OCI-LY1 (cell line): ENCODE measurements around the gene SLC28A2.

Source experiments
- H2AFZ ChIP-seq: fragments of 200-600 bp; sonication (generic), shearing (Covaris generic); 2 replicates; pipeline ENCODE4 v1.6.0; 2014; ENCODE audit warnings: antibody characterized with exemption, mild to moderate bottlenecking, low read length
- H3F3A ChIP-seq: fragments of 200-600 bp; sonication (generic), shearing (Covaris generic); 2 replicates; pipeline ENCODE4 v1.6.0; 2014; ENCODE audit warnings: mild to moderate bottlenecking, antibody characterized with exemption, low read length, moderate library complexity; ENCODE audit not compliant: insufficient read depth
- H3K27ac ChIP-seq: fragments of 200-600 bp; sonication (generic); 2 replicates; pipeline ENCODE4 v1.5.1; 2014; ENCODE audit warnings: low read length, mixed run types, mild to moderate bottlenecking, low read depth; ENCODE audit not compliant: poor library complexity, severe bottlenecking
- H3K27me3 ChIP-seq: fragments of 200-600 bp; sonication (generic); 2 replicates; pipeline ENCODE4 v1.6.0; 2014; ENCODE audit warnings: antibody characterized with exemption, mild to moderate bottlenecking, low read length, moderate library complexity; ENCODE audit not compliant: insufficient read depth
- H3K36me3 ChIP-seq: fragments of 200-600 bp; sonication (generic); 2 replicates; pipeline ENCODE4 v1.6.1; 2014; ENCODE audit warnings: mild to moderate bottlenecking, antibody characterized with exemption, low read length, moderate library complexity, mixed read lengths; ENCODE audit not compliant: insufficient read depth
- H3K4me1 ChIP-seq: fragments of 200-600 bp; sonication (generic); 2 replicates; pipeline ENCODE4 v1.5.1; 2014; ENCODE audit warnings: mild to moderate bottlenecking, low read length, moderate library complexity; ENCODE audit not compliant: insufficient read depth, severe bottlenecking
- H3K4me2 ChIP-seq: fragments of 200-600 bp; sonication (generic), shearing (Covaris generic); 2 replicates; pipeline ENCODE4 v1.6.1; 2014; ENCODE audit warnings: low read length
- H3K4me3 ChIP-seq: fragments of 200-600 bp; sonication (generic); 2 replicates; pipeline ENCODE4 v1.5.1; 2014; ENCODE audit warnings: low read length, low read depth, mild to moderate bottlenecking, mixed read lengths; ENCODE audit not compliant: poor library complexity, severe bottlenecking
- H3K79me2 ChIP-seq: fragments of 200-600 bp; shearing (Covaris generic); 2 replicates; pipeline ENCODE4 v1.6.1; 2016; ENCODE audit warnings: mixed run types, low read length, mixed read lengths; ENCODE audit not compliant: insufficient read depth
- H3K9ac ChIP-seq: fragments of 200-600 bp; sonication (generic), shearing (Covaris generic); 2 replicates; pipeline ENCODE4 v1.6.1; 2014; ENCODE audit warnings: mild to moderate bottlenecking, low read length, mixed read lengths
- H3K9me2 ChIP-seq: fragments of 200-600 bp; sonication (generic), shearing (Covaris generic); 2 replicates; pipeline ENCODE4 v1.6.1; 2014; ENCODE audit warnings: low read depth, mild to moderate bottlenecking, low read length, mixed read lengths
- H3K9me3 ChIP-seq: fragments of 200-600 bp; shearing (Covaris generic); 2 replicates; pipeline ENCODE4 v1.6.1; 2014; ENCODE audit warnings: low read length, mixed read lengths
- H4K20me1 ChIP-seq: fragments of 200-600 bp; sonication (generic), shearing (Covaris generic); 2 replicates; pipeline ENCODE4 v1.6.0; 2016; ENCODE audit warnings: mild to moderate bottlenecking, low read length; ENCODE audit not compliant: insufficient read depth
- EZH2 ChIP-seq: fragments of 200-600 bp; sonication (generic), shearing (Covaris generic); IDR thresholded peaks from 2 replicates; pipeline ENCODE4 v1.8.0; 2017; ENCODE audit warnings: borderline replicate concordance, mixed run types, mild to moderate bottlenecking, antibody characterized with exemption, low read length, moderate library complexity, mixed read lengths
- TF ChIP-seq, protein P1 (sequence below): fragments of 200-600 bp; sonication (generic), shearing (Covaris generic); IDR thresholded peaks from 2 replicates; pipeline ENCODE4 v1.5.1; 2017; ENCODE audit warnings: mild to moderate bottlenecking, antibody characterized with exemption, low read length, moderate library complexity, mixed read lengths

Gene SLC28A2

GRCh38 chr15:45314960-45315359 lies 62.9 kb downstream of the SLC28A2 start:
- H3F3A ChIP-seq: no peaks in the 10 kb centered on the region
- H3K36me3 ChIP-seq: no peaks in the 10 kb centered on the region
- H3K4me2 ChIP-seq: no peak overlapping the region
- no peaks in the 10 kb centered on the region for H3K9me2 ChIP-seq
- no peak overlapping the region for H3K27ac ChIP-seq
- no peaks in the 10 kb centered on the region for H3K79me2 ChIP-seq
- no peak overlapping the region for H3K4me3 ChIP-seq
- no peak overlapping the region for H2AFZ ChIP-seq
- TF ChIP-seq EZH2: no peak
- TF ChIP-seq, protein P1, sequence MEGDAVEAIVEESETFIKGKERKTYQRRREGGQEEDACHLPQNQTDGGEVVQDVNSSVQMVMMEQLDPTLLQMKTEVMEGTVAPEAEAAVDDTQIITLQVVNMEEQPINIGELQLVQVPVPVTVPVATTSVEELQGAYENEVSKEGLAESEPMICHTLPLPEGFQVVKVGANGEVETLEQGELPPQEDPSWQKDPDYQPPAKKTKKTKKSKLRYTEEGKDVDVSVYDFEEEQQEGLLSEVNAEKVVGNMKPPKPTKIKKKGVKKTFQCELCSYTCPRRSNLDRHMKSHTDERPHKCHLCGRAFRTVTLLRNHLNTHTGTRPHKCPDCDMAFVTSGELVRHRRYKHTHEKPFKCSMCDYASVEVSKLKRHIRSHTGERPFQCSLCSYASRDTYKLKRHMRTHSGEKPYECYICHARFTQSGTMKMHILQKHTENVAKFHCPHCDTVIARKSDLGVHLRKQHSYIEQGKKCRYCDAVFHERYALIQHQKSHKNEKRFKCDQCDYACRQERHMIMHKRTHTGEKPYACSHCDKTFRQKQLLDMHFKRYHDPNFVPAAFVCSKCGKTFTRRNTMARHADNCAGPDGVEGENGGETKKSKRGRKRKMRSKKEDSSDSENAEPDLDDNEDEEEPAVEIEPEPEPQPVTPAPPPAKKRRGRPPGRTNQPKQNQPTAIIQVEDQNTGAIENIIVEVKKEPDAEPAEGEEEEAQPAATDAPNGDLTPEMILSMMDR: peak; percentile 27; the same call in 1 of the 2 replicates
- no peak overlapping the region for H3K9ac ChIP-seq
- no peaks in the 10 kb centered on the region for H4K20me1 ChIP-seq
- H3K4me1 ChIP-seq: no peaks in the 10 kb centered on the region
- H3K27me3 ChIP-seq: no peaks in the 10 kb centered on the region
- no peaks in the 10 kb centered on the region for H3K9me3 ChIP-seq

DNA sequence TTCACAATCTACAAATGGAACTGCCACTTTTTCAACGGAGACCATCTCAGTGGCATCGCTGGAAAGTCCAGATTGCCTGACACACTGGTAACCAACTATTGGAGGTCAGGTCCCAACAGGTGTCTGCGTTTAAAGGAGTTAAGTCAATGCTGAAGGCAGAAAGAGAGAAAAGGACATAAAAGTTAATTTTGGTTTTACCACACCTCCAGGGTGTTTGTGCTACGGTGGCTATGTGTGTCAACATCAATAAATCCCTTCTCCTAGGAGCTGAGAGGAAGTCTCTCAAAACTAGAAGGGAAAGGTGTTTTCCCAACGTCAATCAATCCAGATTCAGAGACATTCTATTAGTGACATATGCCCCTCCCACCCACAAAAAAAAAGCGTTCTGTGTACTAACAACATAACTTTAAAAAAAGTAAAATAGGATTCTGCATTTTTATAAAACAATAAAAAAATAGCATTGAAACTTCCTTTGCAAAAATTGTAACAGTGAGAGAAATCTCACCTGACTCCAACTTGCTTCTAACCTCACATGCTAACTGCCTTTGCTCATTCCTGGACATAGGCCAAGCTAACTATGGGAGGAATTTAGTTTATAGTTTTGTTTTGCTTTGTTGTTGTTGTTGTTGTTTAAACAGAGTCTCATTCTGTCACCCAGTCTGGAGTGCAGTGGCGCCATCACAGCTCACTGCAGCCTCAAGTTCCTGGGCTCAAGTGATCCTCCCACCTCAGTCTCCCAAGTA lies 67.6 kb downstream of the SLC28A2 start:
- TF ChIP-seq, protein P1: no peak
- TF ChIP-seq EZH2: no peak
- Histone ChIP-seq H3K4me2 (no peak overlapping the region), H2AFZ (no peak overlapping the region), H3K27me3 (peaks cover 3% of the 10 kb centered on the region; the same call in 1 of the 2 replicates), H3K79me2 (no peaks in the 10 kb centered on the region), H3K9me2 (no peaks in the 10 kb centered on the region), H3K9ac (no peak overlapping the region), H3K4me1 (no peaks in the 10 kb centered on the region), H3K4me3 (no peak overlapping the region), H3K9me3 (no peaks in the 10 kb centered on the region), H3F3A (no peaks in the 10 kb centered on the region), H3K36me3 (no peaks in the 10 kb centered on the region), H3K27ac (no peak overlapping the region), H4K20me1 (no peaks in the 10 kb centered on the region)

GRCh38 chr15:45320581-45321205 lies 68.7 kb downstream of the SLC28A2 start:
- Histone ChIP-seq H3K4me3 (no peak overlapping the region), H3K9ac (no peak overlapping the region), H3K27ac (no peak overlapping the region), H4K20me1 (no peaks in the 10 kb centered on the region), H3K79me2 (no peaks in the 10 kb centered on the region), H3K9me2 (no peaks in the 10 kb centered on the region), H3K9me3 (no peaks in the 10 kb centered on the region), H3K4me2 (no peak overlapping the region), H3F3A (no peaks in the 10 kb centered on the region), H2AFZ (no peak overlapping the region), H3K4me1 (no peaks in the 10 kb centered on the region), H3K27me3 (peaks cover 3% of the 10 kb centered on the region; the same call in 1 of the 2 replicates), H3K36me3 (no peaks in the 10 kb centered on the region)
- TF ChIP-seq EZH2: no peak
- TF ChIP-seq, protein P1: no peak
